OCI-LY3 (cell line): Measurements from ENCODE around the gene WDR26.
A peak's percentile ranks its signal among the peaks of the same experiment; 100 is the strongest.

ENCODE experiments used
- H2AFZ ChIP-seq: fragments of 200-600, 300-600 bp; shearing (Covaris generic); 2 replicates; pipeline ENCODE4 v1.6.0; 2014; ENCODE audit warnings: antibody characterized with exemption, low read depth, low read length
- H3K27ac ChIP-seq: fragments of 200-600, 300-600 bp; sonication (generic); 2 replicates; pipeline ENCODE4 v1.5.1; 2014; ENCODE audit warnings: mild to moderate bottlenecking, low read length, moderate library complexity, mixed read lengths
- H3K27me3 ChIP-seq: fragments of 200-600, 300-600 bp; sonication (generic); 2 replicates; pipeline ENCODE4 v1.6.1; 2014; ENCODE audit warnings: low read depth, low read length, mixed read lengths
- H3K36me3 ChIP-seq: fragments of 200-600, 300-600 bp; sonication (generic); replicated peaks from 2 replicates; pipeline ENCODE3; 2014; ENCODE audit warnings: low read depth, low read length, mixed read lengths
- H3K4me1 ChIP-seq: fragments of 300-600, 200-600 bp; sonication (generic); 2 replicates; pipeline ENCODE4 v1.6.1; 2014; ENCODE audit warnings: low read length, mixed read lengths
- H3K4me2 ChIP-seq: fragments of 200-600, 300-600 bp; sonication (generic); 2 replicates; pipeline ENCODE4 v1.6.1; 2014; ENCODE audit warnings: low read length, mixed read lengths
- H3K4me3 ChIP-seq: fragments of 300-600, 200-600 bp; sonication (generic); 2 replicates; pipeline ENCODE4 v1.5.1; 2014; ENCODE audit warnings: antibody characterized with exemption, mild to moderate bottlenecking, low read length, moderate library complexity
- H3K79me2 ChIP-seq: fragments of 300-600, 200-600 bp; shearing (Covaris generic); 2 replicates; pipeline ENCODE4 v1.6.1; 2014; ENCODE audit warnings: mild to moderate bottlenecking, low read length, mixed read lengths
- H3K9ac ChIP-seq: fragments of 300-600, 200-600 bp; shearing (Covaris generic); 2 replicates; pipeline ENCODE4 v1.6.0; 2014; ENCODE audit warnings: mild to moderate bottlenecking, low read length, moderate library complexity
- H3K9me3 ChIP-seq: fragments of 200-600, 300-600 bp; shearing (Covaris generic); 2 replicates; pipeline ENCODE4 v1.6.1; 2014; ENCODE audit warnings: low read length, mixed read lengths; ENCODE audit not compliant: insufficient read depth
- H4K20me1 ChIP-seq: fragments of 200-600, 300-600 bp; sonication (generic); 2 replicates; pipeline ENCODE4 v1.6.1; 2016; ENCODE audit warnings: low read length, mixed read lengths; ENCODE audit not compliant: insufficient read depth
- CTCF ChIP-seq: fragments of 200-600, 300-600 bp; sonication (generic); IDR thresholded peaks from 2 replicates; pipeline ENCODE4 v1.5.1; 2014; ENCODE audit warnings: antibody characterized with exemption, low read length, low read depth
- EZH2phosphoT487 ChIP-seq: fragments of 200-600 bp; shearing (Covaris generic); IDR thresholded peaks from 2 replicates; pipeline ENCODE4 v1.6.1; 2018; ENCODE audit warnings: antibody characterized with exemption, mixed run types, low read depth

The WDR26 gene

DNA sequence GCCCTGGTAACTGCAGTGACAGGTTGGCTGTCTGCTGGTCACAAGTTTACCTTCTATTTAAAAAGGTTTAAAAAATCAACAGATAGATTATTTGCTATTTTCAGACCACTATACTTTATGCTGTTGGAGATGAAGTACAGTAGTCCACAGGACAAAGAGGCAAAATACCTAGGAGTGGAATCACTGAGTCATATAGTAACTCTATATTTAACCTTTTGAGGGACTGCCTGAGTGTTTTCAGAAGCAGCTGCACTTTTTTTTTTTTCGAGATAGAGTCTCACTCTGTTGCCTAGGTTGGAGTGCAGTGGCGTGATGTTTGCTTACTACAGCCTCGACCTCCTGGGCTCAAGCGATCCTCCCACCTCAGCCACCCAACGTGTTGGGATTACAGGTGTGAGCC lies 66.2 kb downstream of the WDR26 start:
- Histone ChIP-seq H3K27me3 (no peaks in the 10 kb centered on the region), H3K9me3 (no peaks in the 10 kb centered on the region), H3K4me3 (no peak overlapping the region), H3K36me3 (peaks cover 38% of the 10 kb centered on the region), H4K20me1 (0 out of 2 replicates have a peak, but pooled peaks cover 10% of the 10 kb centered on the region), H3K4me2 (peak overlapping the region; percentile 33), H3K79me2 (peaks cover 20% of the 10 kb centered on the region), H3K27ac (0 out of 2 replicates have a peak overlapping the region, but pooled peaks have one; percentile 6), H2AFZ (no peak overlapping the region), H3K9ac (no peak overlapping the region), H3K4me1 (peaks cover 15% of the 10 kb centered on the region)
- TF ChIP-seq CTCF = no peak
- no peak for TF ChIP-seq EZH2phosphoT487

- Histone ChIP-seq H3K9me3 (no peaks in the 10 kb centered on the region), H3K36me3 (peaks cover 4% of the 10 kb centered on the region), H3K27ac (no peak overlapping the region), H2AFZ (no peak overlapping the region), H3K27me3 (no peaks in the 10 kb centered on the region), H3K4me1 (peaks cover 8% of the 10 kb centered on the region), H3K9ac (no peak overlapping the region), H3K79me2 (peaks cover 58% of the 10 kb centered on the region), H3K4me3 (no peak overlapping the region), H4K20me1 (peaks cover 12% of the 10 kb centered on the region), H3K4me2 (no peak overlapping the region)
- no peak for TF ChIP-seq CTCF
- no peak for TF ChIP-seq EZH2phosphoT487
These were observed 75.4 kb downstream of the WDR26 start for GRCh38 chr1:224359207-224359606.

DNA sequence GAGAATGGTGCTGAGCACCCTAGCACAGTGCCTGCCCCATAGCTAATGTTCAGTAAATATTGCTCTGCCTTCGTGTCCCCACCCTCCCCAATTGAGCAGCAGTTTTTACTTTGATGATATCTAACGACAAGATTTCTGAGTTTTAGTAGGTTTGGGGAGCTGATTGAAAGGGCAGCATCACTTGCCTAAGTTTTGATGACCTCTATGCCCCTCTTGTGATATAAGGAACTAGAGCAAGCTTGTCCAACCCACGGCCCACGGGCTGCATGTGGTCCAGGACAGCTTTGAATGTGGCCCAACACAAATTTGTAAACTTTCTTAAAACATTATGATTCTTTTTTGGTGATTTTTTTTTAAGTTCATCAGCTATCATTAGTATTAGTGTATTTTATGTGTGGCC lies 76.4 kb downstream of the WDR26 start:
- Histone ChIP-seq H3K79me2 (peaks cover 49% of the 10 kb centered on the region), H2AFZ (no peak overlapping the region), H4K20me1 (peaks cover 7% of the 10 kb centered on the region), H3K36me3 (no peaks in the 10 kb centered on the region), H3K4me1 (peaks cover 8% of the 10 kb centered on the region), H3K27ac (no peak overlapping the region), H3K9me3 (no peaks in the 10 kb centered on the region), H3K4me3 (peak overlapping the region; percentile 79; the same call in 1 of the 2 replicates), H3K4me2 (peak overlapping the region; percentile 78), H3K27me3 (no peaks in the 10 kb centered on the region), H3K9ac (0 out of 2 replicates have a peak overlapping the region, but pooled peaks have one; percentile 67)
- TF ChIP-seq CTCF (no peak), EZH2phosphoT487 (no peak)

- Histone ChIP-seq H3K9me3 (no peaks in the 10 kb centered on the region), H3K4me1 (peaks cover 8% of the 10 kb centered on the region), H3K27me3 (no peaks in the 10 kb centered on the region), H4K20me1 (peaks cover 7% of the 10 kb centered on the region), H3K4me3 (peak overlapping the region; percentile 79), H3K27ac (no peak overlapping the region), H3K36me3 (no peaks in the 10 kb centered on the region), H3K79me2 (peaks cover 44% of the 10 kb centered on the region), H3K4me2 (peak overlapping the region; percentile 78), H2AFZ (peak overlapping the region; percentile 49; the same call in 1 of the 2 replicates), H3K9ac (peak overlapping the region; percentile 67)
- TF ChIP-seq EZH2phosphoT487 (no peak), CTCF (no peak)
These were observed 76.9 kb downstream of the WDR26 start for GRCh38 chr1:224357626-224358124.
